HG03469 (cell line): ENCODE results near the gene NEDD4.
"Not testable (repeated sequence)": the region's sequence is repeated elsewhere in the genome, so short reads cannot be mapped to it uniquely, and the experiment has no call there.

ENCODE experiments used
- ATAC-seq: cut with Tn5 transposase; IDR thresholded peaks from one replicate; pipeline ENCODE4 v1.9.1; 2021; ENCODE audit warnings: mild to moderate bottlenecking, moderate library complexity, moderate number of reproducible peaks; ENCODE audit not compliant: unreplicated experiment

NEDD4 gene

DNA sequence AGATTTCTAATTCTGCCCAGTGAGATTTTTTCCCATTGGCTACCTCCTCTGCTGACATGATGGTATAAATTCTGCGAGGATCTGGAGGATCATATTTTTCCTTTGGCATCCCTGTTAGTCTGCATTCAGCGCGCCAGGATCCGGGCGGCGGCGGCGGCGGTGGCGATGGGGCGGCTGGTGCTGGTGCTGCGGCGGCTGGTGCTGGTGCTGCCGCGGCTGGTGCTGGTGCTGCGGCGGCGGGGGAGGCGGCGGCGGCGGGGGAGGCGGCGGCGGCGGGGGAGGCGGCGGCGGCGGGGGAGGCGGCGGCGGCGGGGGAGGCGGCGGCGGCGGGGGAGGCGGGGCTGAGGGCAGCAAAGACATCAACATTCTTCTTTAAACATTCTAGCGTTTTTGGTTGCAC is 13.6 kb upstream of the NEDD4 start:
- ATAC-seq, result not testable (repeated sequence)

DNA sequence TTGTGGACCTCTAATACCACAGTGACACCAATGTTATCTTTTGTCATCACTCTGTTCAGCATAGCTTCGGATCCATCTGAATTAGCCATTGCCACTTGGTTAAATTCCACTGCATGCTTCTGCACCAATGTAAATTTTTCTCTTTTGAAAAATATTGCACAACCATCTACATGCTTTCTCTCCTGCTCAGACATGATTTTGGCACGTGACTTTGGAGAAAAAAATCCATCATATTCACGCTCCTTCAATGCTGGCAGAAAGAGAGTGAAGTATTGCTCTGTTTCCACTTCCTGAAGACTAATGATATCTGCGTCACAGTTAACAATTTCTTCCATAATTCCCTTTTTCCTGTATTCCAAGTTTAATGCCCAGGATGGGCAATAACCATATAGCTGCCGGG is 13.0 kb upstream of the NEDD4 start:
- ATAC-seq, result not testable (repeated sequence)

DNA sequence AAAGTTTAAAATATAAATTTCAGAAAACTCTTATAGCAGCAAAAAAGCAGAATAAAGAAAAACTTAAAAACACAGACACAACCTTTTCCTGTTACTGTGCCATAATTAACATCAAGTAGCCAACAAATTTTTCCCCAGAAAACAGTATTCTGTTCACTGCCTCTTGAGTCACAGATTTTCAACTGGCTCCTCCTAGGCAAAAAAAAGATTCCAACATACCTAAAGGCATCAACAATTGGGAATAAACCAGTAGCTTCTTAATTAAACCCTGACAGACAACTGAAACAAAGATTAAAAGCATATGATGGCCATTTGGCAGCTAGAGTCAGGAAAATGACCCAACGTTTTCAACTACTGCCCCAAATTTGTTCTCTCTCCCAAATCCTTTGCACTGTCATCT is 10.9 kb upstream of the NEDD4 start:
- ATAC-seq, result not testable (repeated sequence)

DNA sequence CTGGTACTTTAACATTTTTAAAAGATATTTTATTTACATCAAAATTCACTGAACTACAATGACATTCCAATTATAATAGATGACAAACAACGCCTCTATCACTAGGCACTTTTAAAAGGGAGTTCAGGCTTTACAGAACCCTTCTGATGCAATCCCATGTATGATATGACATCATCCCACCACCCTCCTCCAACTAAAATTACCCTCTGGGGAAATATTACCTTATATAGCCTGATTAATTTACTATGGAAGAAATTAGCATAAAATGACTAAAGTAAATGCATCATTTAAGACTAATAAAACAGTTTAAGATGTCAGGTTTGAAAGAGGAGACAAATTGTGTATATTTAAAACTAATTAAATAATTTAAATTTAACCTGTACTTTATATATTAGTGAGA is 10.4 kb upstream of the NEDD4 start:
- ATAC-seq, result not testable (repeated sequence)

DNA sequence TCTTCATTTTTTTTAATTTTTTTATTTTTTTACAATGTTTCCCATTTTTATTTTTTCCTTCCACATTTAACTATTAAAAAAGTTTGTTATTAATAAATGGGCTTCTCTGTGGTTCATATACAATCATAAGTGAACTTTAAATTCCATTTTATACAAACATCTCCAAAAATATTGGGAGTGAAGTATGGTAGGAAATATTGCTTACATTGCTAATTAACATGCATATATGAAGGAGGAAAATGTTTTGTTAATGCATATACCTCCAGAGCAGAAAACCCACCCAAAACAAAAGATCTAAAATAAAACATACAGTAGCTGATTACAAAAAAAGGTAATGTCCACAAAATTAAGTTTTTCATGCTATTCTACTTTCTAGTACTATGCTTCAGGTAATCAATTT is 9.9 kb upstream of the NEDD4 start:
- ATAC-seq, result not testable (repeated sequence)

DNA sequence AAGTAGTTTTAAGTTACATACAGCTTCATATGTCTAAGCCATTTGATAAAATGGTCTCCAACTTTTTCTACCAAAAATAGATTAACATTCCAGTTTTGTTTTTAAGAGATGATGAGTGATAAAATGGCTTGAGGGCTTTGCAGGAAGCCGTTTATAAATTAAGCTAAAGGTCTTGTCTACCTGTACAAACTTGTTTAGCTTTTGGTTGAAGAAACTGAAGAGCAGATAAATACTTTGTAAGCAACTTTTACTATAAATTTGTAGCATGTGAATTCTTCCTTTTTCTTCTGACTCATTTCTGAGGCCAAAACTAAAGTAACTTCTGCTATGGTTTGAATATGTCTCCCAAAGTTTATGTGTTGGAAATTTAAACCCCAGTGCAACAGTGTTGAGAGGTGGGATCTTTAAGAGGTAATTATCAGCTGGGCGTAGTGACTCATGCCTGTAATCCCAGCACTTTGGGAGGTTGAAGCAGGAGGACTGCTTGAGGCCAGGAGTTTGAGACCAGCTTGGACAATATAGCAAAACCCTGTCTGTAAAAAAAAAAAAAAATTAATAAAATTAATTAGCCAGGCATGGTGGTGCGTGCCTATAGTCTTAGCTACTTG is 8.2 kb upstream of the NEDD4 start:
- no peak for ATAC-seq

DNA sequence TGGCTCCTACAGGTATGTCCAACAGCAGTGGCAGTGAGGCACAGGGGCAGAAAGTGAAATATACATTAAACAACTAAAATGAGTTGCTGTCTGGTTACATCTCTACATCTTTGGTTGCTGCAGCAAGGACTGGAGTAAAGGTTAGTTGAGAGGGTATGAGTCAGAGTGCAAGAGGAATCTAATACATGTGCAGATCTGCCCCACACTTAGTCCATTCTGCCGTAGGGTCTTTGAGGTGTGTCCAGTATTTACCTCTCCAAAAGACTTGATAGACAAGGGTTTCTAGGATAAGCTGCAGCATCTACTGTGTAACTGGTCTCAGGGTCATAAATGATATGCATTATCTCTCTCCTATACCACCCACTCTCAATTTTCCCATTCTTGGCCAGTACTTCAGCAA is 6.2 kb upstream of the NEDD4 start:
- no peak for ATAC-seq

DNA sequence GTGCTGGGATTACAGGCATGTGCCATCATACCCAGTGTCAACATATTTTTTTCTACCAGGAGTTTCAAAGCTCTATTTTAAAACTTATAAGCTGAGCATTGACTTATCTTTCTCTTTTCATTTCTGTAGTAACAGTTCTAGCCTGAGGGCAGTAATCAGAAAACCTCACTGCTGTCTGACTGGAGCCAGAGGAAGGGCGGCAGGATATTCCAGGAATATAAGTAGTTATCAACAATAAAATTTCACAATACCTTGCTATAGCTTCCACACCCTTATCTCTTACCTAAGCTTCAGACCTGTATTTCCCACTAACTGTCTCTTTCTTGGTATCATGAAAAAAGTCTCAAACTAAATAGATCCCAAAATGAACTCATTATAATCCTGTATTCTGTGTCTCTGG is 5.1 kb upstream of the NEDD4 start:
- no peak for ATAC-seq

DNA sequence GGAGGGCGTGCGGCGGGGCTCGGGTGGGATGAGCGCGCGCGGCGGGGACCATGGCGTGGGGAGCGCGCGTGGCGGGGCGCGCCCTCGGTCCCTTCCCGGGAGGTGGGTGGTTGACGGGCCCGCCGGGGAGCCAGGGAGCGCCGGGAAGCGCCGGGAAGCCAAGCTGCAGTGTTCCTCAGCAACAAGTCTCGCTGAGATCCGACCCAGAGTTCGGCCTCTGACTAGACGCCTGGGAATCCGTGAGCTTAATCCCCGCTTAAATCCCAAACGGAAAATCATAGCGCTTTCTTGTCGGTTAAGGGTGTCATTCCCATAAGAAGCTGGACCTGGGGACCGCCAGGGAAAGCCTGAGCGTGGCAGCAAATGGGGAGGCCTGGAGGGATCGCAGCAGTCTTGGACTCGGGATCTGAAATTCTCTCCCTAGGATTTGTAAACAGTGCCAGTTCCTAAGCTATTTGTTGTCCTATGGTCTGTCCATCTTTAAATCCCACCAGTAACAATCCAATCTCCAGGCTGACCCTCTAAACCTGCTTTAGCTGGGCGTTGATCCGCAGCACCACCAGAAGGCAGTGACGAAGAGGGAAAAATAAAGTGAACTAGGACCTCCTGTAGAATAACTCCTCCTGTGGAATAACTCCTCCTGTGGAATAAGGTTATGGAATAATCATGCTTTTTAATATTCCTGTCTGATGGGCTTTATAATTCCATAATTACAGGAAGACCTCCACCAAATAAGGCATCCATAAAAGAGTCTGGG is 570 bp upstream of the NEDD4 start:
- no peak for ATAC-seq

DNA sequence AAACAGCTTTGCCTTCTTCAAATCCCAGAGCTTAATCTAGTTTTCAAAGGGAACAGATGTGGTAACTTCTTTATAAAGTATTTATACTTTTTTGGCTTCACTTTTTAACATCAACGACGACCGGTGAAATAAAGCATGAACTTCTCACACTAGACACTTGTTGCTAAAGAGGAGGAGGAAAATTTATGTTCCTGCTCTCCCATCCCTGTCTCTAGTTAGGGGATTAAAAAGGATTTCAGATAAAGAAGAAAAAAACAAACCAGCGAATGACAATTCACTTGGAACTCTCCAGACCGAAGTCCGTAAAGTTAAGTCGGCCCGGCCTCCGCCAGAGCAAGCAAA is 672 bp downstream of the NEDD4 start:
- ATAC-seq, result no peak

DNA sequence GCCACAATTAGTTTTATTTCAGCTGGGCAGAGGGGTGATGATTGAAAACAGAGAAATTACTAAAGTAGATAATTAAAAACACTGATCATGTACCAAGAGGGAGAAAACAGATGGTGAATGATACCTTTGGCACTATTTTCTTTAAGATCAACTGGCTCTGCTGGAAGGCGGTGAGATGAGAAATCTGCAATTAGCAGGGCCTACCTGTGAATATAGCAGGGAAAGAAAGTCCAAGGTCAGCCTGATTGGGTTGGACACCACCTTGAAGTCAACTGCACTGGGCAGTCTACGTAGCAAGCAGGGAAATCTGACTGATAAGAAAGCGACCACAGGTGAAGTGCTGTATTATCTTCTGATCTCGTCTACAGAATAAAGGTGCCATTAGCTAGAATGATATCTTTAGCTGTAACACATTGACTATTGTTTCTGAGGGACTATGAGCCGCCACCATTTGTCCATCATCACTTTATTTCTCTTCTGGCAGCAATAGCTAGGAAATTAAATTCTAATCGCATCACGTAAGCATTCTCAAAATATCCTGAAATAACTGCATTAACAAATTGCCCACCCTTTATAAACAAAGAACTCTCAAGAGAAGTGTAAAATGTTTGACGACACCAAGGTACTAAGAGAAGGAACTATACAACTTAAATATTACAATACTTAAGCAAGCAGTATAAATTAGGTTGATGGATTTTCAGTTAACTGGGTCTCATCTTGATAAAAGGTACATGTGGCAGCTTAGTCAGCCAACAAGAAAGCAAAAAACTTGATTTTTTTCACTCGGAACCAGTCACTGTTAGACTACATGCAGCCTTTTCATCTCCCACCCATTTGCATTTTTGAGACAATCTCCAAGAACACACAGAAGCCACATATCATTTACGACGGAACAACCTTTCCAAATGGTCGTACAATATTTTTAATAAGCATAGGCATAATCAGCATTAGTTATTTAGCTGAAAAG is 1.3 kb downstream of the NEDD4 start:
- ATAC-seq, result no peak

DNA sequence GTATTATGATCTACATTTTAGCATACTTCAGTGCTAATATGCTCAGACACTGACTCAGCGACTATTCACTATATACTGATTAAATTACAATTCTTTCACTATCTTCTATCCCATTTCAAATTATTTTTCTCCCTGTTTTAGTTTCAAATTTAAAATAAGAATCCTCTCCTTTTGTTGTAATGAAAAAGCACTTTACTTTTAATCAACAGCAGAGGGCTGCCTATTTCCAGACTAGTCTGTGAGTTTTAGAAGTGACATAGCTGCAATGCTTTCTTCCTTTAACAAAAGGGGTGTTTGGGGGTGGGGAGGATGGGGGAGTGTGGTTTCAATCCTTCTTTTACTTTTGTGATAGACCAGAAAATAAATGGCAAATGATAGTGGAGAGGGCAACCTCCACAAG is 2.4 kb downstream of the NEDD4 start:
- no peak for ATAC-seq

DNA sequence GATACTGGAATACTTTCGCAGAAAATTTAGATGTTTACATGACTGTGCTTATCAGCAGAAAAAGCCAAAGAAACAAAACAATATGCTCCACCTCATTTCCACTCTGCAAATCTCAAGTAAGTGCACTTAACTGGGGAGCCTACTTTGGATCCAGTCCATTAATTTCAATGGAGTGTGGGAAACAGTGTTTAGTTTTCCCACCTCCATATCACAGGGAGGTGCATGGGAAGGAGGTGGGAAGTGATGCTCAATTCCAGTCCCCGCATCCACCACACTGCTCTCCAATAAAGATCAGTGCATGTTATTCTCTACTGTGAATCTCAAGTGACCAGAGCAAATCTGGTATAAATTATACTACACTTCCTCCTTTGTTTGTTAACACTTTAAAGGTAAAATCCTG is 2.9 kb downstream of the NEDD4 start:
- ATAC-seq, result no peak

DNA sequence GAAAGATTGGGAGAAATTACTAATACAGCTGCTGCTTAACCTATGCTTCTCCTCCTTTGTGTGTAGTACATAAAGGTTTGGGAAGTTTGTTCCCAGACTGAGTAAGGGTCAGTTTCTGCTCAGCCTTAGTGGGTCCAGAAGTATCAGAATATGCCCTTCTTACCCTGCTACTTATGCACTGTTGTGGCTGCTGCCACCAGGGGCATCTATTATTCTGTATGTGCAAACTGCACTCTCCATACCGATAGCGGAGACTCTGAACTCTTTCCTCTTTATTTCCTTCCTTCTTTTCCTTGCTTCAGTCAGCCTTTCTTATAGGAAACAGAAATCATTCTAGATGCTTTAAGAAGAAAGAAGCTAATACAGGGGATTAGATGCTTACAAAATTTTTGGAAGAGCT is 4.0 kb downstream of the NEDD4 start:
- no peak for ATAC-seq

DNA sequence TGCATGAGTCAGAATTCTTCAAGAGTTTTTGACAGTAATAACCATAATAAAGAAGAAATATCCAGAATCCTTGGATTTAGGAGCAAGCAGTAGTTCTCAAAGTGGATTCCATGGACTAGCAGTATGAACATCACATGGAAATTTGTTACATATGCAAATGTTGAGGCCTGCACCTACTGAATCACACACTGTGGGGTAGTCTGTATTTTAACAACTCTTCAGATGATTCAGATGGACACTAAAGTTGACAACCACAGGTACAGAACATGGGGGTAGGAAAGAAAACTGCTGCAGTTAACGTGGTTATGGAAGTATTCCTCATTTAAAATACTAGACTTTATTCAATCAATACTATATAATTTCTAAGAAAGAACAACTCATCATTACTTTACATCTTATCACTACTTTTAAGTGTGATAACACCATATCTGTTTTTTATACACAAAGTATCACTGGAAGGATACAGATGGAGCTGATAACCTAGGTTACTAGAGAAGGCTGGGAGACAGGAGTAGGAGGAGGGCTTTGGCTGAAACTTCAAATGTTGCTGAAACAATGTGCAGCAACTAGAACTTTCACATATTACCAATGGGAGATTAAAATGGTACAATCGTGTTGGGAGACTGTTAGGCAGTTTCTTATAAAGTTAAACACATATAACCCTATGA is 11.7 kb downstream of the NEDD4 start:
- ATAC-seq, result no peak

DNA sequence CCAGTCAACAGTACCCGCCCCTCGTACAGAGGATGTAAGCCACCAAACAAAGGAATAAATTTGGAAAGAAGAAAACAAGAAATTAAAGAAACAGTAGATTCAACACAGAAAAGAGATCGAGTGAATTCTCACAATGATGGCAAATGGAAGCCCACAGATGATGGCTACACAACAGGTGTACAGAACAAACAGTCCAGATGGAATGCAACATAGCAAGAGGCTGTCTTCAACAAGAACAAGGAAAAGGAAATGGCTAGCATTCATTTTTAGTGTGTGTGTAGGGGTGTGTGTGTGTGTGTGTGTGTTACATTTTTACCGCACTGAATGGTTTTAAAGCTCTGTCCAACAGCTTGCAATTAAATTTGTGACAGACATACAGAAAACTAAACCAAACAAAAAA is 12.9 kb downstream of the NEDD4 start:
- no peak for ATAC-seq

DNA sequence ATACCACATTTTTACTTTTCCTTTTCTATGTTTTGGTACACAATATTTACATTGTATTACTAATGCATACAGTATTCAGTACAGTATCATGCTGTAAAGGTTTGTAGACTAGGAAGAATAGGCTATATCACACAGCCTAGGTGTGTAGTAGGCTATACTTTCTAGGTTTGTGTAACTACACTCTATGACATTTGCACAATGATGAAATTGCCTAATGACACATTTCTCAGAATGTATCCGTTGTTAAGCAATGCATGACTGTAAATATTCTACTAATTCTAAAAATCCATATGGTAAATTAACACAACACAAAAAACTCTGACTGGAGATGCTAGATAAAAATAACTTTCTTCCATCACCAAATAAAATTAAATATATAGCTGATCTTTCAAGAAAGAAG is 16.2 kb downstream of the NEDD4 start:
- no peak for ATAC-seq

DNA sequence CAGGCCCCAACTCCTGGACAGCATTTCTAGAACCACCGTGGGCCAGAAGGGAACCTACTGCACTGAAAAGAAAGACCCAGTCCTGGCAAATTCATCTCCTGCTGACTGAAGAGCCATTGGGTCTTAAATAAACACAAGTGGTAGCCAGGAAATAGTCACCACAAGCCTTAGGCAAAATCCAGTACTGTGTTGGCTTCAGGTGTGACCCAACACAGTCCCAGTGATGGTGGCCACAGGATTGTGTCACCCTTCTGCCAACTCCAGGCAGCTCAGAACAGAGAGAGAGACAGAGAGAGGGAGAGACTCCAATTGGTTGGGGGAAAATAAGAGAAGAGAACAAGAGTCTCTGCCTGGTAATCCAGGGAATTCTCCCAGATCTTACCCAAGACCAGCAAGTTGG is 23.1 kb downstream of the NEDD4 start:
- ATAC-seq, result no peak

DNA sequence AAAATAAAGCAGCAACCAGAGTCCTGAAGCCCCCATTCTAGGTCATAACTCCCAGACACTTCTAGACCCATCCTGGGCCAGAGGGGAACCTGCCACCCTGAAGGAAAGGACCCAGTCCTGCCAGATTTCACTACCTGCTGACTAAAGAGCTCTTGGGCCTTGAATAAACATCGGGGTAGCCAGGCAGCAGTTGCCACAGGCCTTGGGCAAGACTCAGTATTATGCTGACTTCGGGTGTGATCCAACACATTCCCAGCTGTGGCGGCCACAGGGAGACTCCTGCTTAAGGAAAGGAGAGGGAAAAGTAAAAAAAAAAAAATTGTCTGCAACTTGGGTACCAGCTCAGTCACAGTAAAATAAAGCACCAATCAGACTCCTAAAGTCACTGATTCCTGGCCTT is 23.8 kb downstream of the NEDD4 start:
- no peak for ATAC-seq

DNA sequence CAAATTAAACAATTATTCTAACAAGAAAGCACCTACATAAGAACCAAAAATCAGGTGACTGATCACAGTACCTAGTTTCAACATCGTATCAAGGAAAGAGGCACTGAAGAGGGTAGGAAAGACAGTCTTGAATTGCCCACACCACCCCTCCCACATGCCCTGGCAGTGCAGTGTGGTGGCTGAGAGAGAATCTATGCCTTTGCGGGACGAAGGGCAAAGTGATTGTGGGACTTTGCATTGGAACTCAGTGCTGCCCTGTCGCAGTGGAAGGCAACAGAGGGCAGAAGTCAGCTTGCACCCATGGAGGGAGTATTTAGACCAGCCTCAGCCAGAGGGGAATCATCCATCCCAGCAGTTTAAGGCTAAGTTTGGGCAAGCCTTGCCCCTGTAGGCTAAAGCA is 24.5 kb downstream of the NEDD4 start:
- no peak for ATAC-seq

DNA sequence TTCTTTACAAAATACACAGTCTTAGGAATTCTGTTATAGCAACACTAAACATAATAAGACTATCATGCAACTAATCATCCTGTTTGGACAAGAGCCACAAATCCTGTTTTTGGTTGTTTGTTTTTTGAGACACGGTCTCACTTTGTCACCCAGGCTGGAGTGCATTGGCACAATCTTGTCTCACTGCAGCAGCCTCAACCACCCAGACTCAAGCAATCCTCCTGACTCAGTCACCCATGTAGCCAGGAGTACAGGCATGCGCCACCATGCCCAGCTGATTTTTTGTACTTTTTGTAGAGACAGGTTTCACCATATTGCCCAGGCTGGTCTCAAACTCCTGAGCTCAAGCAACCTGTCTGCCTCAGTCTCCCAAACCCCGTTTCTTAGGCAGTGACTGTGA is 28.3 kb downstream of the NEDD4 start:
- ATAC-seq, result no peak
